Activated T-helper 9 cell treated with anti-CD3 and anti-CD28 coated beads, Interleukin-2, amount 50 U/mL, for 16 hours (primary cell): Measurements from ENCODE around the gene RBM4B.
A peak's percentile ranks its signal among the peaks of the same experiment; 100 is the strongest.
"Not testable (repeated sequence)": the region's sequence is repeated elsewhere in the genome, so short reads cannot be mapped to it uniquely, and the experiment has no call there.

Experiments
- DNase-seq: peaks from one replicate; pipeline ENCODE4 v3.0.0-alpha.2; 2020; ENCODE audit warnings: low read depth

The RBM4B gene

DNA sequence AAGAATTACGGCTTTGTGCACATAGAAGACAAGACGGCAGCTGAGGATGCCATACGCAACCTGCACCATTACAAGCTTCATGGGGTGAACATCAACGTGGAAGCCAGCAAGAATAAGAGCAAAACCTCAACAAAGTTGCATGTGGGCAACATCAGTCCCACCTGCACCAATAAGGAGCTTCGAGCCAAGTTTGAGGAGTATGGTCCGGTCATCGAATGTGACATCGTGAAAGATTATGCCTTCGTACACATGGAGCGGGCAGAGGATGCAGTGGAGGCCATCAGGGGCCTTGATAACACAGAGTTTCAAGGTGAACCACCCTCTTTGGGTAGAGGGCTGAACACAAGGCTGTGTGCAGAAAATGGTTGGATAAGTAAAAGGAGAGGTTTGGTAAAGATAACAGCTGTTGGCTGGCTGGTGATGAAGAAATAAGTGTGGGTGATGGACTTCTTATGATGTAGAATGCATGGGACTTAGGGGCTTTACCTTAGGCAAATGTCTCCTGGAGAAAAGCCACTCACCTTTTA, 37.8 kb downstream of the RBM4B start:
- not testable (repeated sequence) for DNase-seq

DNA sequence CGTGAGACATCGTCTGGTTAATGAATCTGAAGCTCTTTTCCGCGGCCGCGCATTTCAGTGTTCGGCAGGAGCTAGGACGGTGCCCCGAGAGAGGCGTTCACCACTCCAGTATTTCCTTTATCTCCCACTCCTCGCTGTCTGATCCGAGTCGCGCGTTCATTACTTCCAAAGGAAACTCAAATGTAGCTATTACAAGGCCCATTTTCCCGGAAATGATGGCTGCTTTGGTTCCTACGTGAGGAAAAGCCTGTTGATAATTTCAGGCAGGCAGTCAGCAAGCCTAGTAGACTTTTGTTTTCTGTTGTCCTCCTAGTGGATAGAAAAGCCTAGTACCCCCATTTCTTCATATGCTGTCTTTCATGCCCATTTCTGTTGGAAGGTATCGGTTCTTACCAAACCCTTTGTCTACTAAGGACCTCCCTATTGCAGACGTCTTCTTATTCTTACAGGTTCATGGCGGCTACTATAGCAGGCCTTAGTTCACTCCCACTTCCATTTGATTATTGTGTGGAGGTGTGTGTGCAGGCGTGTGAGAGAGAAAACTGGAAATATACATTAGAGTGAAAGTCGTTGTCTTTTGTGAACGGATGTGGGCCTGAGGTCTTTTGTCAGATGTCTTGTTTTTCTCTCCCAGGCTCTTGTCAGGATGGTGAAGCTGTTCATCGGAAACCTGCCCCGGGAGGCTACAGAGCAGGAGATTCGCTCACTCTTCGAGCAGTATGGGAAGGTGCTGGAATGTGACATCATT, 38.4 kb downstream of the RBM4B start:
- DNase-seq, result peak; percentile 12

DNA sequence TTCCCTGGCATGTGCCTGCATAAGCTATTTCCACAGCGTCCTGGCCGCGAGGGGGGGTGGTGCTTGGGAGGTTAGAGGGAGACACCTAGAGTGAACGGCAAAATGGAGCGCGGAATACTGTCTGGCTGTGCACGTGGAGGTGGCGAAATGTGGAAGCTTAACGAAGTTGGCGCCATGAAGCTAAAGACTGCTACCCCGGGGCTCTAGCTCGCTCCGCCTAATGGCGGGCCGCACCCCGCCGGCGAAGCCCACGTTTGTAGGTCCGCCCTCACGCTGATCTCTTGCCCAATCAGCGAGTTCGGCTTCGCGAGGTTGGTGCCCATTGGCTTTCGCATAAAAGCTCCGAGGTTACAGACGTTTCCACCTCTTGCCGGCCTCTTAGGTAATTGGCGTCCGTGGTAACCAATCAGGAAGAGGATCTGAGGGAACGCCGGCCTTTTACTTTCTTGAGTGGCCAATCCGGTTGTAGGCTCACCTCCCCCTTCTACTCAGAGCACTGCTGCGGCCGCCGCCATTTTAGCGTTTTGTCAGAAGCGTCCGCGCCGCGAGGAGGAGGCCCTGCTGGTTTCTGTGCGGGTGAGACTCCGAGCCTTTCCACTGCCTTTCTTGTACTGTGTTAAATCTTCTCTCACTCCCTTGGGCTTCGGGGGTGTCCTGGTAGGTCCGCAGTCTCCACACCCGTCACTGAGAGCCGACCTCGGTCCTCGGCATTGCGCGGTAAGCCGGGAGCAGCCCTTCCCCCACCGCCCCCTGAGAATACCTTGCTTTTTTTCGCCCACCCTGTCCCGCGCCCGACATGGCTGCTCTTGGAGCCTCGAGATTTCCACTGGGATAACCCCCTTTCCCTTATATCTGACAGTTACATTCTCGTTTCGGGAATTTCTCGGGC, 39.3 kb downstream of the RBM4B start, which contains the start of gene RBM4:
Gene RBM4 (plus strand): TSS at position 527 of the 889 bp plus-strand sequence. CDS start 1,009 bp downstream, outside the sequence.
- peak; percentile 89 for DNase-seq

DNA sequence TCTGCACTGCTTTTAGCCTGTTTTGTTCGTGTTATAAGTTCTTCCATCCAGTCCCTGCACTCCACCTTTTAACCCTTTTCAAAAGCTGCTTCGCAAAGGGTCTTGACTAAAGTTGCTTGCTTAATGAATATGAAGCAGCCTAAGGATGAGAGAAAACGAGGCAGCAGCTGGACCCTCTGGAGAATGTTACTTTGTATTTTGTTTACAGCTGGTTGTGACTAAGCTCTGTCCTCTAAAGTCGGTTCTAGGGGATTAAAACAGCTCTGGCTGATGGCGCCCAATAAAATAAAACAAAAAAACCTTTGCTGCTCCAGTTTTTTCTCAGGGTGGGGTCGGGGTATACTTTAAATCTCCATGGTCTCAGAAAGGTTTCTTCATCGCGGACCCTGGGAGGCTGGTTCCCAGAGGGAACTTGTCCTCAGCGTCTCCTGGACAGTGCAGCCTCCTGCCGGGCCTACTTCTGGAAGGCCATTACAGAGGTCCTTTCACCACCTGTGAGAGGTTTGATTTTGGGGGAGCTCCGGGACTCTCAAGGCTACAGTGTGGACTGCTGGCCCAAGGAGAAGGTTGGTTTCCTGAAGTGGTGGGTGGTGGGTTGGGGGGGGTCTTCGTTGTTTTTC, 40.0 kb downstream of the RBM4B start:
- no peak for DNase-seq

DNA sequence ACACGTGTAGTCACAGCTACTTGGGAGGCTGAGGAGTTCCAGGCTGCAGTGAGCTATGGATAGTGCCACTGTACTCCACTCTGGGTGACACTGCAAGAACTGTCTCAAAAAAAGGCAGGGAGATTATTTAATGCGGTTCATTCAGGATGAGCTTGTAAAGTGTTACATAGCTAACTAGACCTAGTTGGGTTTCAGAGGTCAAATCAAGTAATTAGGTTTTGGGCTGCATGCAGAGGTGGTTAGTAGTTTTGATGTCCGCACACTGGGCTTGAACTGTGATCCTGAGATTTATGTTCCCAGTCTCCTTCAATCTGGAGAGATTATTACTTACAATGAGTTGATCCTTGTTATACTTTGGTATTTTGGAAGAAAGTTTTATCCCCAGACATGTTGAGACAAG, 41.3 kb downstream of the RBM4B start:
- no peak for DNase-seq

DNA sequence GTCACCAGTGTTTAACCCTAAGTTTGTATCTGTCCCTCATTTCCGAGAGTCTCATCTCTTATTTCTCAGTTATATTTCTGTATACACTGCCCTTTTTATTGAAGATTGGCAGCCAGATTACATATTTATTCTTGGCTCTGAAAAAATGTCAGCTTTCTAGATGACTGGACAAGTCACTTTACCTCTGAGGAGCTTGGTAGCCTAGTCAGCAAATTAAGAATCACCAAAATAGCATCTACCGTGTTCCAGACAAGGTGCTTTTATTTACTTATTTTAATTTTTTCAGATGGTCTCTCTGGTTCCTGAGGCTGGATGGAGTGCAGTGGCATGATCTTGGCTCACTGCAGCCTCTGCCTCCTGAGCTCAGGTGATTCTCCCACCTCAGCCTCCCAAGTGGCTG, 44.7 kb downstream of the RBM4B start:
- DNase-seq, result no peak

DNA sequence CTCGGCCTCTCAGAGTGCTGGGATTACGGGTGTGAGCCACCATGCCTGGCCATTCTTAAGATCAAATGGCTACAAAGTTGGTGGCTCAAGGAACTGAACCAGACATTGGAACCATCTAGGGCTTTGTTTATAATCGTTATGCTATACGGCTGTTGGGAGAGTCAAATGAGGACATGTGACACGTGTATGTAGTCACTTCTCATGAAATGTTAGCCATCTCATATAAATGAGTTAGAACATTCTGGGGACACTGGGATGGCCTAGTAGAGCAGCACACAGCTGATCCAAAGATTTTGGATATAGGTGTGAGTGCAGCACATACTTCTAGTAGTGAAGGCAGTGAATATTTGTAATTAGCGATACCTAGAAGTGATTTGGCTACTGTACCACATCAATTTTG, 45.8 kb downstream of the RBM4B start:
- no peak for DNase-seq

DNA sequence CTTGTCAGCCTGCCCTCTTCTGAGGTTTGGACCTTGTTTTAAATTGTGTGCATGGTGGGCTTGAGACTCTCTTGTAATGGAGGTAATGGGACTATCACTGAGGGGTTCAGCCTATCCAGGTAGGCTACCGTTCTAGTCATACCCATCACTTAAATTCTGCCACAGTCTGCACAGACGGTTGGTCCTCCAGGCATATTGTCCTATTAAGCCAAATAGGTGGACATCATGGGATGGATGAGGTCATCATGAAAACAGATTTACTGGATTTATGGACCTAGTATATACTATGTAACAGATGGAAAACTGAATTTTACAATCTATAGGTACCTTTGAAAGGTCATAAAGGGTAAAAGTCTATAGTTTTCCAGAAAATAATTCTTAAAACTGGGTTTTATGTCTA, 48.3 kb downstream of the RBM4B start:
- no peak for DNase-seq

DNA sequence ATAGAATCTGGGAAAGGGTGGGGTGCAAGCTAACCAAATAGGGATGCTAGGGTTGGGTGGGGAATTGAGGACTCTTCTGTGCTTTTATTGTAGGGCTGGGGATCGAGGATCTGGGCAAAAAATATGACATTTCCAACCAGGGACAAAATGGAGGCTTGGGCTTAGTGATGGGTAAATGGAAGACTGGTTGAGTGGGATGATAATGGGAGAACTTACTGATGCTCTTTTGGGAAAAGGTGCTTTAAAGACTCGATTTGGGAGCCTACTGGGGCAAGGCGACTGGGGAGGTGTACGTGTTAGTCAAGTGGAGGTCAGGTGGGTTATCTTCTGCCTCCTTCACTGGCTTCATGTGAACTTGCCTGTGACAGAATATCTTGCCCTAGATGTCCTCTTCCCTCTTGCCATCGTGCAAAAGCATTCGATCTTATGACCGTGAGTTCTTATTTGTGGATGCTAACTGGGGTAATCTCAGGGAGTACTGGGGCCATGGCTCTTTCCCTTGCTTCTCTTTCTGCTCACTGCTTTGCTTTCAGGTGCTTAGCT, 49.6 kb downstream of the RBM4B start:
- DNase-seq, result no peak

DNA sequence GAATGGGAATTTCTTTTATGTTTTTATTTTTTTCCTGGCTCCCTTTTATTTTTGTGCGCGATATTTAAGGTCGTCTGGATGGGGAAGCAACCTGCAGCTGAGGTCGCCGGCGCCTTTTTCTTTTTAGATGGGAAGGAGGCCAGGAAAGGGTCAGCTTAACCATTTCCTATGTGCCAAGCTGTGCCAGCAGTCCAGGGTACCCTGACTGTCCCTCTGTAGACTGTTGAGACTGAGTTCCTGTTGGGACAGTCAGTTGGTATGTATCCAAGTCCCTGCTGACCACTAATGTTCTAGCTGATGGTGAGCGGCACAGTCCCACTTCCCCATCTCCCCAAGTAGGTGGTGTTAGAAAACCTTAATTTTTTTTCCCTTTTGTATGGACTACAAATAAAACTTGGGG, 50.8 kb downstream of the RBM4B start:
- no peak for DNase-seq

DNA sequence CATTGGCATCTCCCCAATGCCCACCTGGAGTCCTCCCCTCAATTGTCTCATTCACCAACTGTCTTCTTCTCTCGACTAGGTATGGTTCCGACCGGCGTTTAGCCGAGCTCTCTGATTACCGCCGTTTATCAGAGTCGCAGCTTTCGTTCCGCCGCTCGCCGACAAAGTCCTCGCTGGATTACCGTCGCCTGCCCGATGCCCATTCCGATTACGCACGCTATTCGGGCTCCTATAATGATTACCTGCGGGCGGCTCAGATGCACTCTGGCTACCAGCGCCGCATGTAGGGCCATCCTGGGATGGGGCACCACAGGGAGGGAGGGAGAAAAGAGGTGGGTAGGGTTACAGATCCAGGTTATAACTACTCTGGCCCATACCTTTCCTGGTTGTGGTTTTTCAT, 51.3 kb downstream of the RBM4B start:
- DNase-seq, result no peak

DNA sequence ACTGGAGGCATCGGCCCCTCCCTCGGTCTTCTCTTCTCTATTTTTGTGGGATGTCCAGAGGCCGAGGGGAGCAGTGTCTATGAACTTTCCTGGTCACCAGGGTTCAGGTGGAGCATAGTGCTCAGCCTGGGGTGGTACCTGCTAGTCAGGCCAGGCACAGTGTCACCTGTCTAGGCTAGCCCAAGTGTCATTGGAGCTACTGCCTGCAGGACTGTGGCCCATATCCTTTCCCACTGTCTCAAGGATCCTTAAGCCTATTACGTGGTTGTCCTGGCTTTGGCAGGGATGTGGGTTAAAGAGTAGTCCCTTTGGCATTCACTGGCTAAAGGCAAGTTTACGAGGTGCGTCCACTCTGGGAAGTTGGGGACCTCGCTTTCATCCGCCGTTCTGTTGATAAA, 51.9 kb downstream of the RBM4B start:
- DNase-seq, result no peak

DNA sequence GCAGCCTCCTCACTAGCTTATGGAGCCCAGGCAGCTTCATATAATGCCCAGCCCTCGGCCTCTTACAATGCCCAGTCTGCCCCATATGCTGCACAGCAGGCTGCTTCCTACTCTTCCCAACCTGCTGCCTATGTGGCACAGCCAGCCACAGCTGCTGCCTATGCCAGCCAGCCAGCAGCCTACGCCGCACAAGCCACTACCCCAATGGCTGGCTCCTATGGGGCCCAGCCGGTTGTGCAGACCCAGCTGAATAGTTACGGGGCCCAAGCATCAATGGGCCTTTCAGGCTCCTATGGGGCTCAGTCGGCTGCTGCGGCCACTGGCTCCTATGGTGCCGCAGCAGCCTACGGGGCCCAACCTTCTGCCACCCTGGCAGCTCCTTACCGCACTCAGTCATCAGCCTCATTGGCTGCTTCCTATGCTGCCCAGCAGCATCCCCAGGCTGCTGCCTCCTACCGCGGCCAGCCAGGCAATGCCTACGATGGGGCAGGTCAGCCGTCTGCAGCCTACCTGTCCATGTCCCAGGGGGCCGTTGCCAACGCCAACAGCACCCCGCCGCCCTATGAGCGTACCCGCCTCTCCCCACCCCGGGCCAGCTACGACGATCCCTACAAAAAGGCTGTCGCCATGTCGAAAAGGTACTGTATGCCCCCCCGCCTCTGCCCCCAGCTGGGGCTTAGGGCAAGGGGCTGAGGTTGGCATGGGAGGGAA, 52.5 kb downstream of the RBM4B start:
- DNase-seq, result no peak

DNA sequence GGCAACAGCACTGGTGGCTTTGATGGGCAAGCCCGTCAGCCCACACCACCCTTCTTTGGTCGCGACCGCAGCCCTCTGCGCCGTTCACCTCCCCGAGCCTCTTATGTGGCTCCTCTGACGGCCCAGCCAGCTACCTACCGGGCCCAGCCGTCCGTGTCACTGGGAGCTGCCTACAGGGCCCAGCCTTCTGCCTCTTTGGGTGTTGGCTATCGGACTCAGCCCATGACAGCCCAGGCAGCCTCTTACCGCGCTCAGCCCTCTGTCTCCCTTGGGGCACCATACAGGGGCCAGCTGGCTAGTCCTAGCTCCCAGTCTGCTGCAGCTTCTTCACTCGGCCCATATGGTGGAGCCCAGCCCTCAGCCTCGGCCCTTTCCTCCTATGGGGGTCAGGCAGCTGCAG, 53.2 kb downstream of the RBM4B start:
- DNase-seq, result no peak

DNA sequence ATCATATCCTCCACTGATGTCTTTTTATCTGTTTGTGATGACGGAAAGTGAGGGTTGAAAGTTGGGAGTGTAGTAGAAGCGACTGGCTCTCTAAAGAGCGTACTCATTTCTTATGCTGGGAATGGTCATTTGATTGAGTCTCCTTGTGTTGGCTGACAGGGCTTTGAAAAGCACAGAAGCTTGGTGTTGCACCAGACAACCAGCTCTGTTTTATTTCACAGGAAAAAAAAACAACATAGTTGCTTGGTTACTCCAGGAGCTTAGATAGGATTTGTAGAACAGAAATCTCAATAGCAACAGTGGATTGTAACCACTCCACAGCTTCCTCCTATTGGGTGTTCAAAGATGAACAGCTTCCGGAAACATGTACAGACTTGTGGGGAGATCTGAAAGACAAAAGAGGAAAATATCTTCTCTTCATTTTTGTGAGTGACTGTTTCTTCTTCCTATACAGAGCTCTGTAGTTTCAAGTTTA, 58.6 kb downstream of the RBM4B start:
- DNase-seq, result no peak

DNA sequence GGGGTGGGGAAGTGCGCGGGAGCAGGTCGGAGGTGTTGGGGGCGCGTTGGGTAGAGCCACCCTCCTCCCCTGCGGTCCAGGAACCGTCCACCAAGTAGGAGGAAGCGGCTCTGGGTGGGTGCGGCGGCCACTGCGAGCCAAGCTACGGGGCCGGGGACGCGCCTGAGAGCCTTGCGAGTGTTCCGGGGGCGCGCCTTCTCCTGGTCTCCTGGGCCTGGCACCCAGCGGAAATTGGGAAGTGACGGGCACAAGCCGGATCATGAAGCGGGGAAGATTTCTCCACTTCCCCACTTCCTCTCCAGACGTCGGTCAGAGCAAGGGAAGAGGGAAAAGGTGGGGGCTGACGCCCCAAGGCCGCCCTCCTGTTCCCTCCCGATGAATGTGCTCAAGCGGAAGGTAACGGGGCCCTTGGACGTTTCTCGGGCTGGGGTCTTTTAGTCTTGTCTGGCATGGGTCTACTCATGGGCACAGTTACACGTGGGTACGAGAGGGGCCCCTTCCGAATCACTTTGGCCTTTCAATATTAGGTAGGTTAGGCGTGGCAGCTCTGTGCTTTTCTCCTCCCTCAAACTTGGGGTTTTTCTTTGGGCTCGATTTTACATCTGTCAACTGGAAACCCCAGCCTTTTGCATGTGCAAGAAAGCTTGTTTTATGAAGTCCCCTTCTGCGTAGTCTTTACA, 60.4 kb downstream of the RBM4B start:
- no peak for DNase-seq

DNA sequence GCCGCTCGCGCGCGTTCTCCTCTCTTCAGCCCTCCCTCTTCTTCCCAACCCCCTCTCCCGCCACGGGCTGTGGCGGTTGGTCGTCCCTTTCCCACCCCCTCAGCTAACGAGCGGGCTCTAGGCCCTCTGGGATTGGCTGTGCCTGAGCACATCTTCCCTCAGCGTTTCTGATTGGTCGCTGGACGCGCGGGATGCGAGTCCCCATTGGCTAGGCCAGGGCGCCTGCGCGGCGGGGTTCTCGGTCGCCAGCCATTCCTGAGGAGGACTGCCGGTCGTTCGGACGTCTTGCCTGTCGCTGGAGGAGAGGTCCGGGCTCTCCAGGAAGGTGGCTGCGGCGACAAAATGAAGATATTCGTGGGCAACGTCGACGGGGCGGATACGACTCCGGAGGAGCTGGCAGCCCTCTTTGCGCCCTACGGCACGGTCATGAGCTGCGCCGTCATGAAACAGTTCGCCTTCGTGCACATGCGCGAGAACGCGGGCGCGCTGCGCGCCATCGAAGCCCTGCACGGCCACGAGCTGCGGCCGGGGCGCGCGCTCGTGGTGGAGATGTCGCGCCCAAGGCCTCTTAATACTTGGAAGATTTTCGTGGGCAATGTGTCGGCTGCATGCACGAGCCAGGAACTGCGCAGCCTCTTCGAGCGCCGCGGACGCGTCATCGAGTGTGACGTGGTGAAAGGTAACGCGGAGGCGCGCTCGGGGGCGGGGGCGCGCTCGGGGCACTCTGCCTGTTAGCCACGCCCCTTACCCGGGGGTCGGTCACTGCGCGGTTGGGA, 61.1 kb downstream of the RBM4B start, which contains the start of gene RBM14:
Gene RBM14 (plus strand): TSS at position 252 of the 776 bp plus-strand sequence. CDS start 91 bp downstream, at position 343.
- DNase-seq, result peak; percentile 97
